Measurements from ENCODE around the gene PRKN. TPM values are rescaled to one million over a fixed set of nuclear protein-coding genes. Genes with fewer than 3 reads are reported as not detected.

Gene PRKN
- total RNA-seq, 6 experiments from 2014 or later, result 0.32 TPM; not detected in 5

DNA sequence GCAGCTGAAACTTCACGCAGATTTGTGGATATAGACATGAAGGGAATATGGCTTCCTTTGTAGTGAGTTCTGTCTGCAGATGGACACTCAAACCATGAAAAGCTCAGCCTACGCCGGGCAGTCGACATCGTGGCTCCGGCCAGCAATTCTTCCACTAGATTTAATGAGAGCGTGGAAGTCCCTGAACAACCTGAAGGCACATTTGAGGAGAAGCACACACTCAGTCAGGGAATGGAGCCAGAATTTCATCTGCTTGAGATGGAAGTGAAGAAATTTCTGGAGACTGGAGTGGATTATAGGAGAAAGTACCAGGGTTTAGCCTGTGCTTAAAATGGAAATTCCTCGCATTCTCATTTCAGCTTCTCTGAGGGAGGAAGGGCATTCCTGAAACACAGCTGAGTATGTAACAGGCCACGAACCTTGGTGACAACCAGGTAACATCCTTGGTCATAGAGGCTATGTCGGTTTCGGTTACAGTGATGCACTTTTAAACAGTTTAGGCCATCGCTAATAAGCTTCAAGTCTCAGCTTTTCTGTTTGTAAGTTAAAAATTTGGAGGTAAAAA is 1373.2 kb downstream of the PRKN start:
- Mint-ChIP-seq H3K4me3 (no peak overlapping the region), H3K27me3 (ENCODE audit: insufficient read depth) (peaks cover 5% of the 10 kb centered on the region), H3K27ac (no peak overlapping the region), H3K9me3 (no peaks in the 10 kb centered on the region), H3K4me1 (ENCODE audit: low read depth) (peaks cover 11% of the 10 kb centered on the region), H3K36me3 (ENCODE audit: low read depth) (no peaks in the 10 kb centered on the region)
- DNase-seq, result no peak
- TF ChIP-seq, protein P1, sequence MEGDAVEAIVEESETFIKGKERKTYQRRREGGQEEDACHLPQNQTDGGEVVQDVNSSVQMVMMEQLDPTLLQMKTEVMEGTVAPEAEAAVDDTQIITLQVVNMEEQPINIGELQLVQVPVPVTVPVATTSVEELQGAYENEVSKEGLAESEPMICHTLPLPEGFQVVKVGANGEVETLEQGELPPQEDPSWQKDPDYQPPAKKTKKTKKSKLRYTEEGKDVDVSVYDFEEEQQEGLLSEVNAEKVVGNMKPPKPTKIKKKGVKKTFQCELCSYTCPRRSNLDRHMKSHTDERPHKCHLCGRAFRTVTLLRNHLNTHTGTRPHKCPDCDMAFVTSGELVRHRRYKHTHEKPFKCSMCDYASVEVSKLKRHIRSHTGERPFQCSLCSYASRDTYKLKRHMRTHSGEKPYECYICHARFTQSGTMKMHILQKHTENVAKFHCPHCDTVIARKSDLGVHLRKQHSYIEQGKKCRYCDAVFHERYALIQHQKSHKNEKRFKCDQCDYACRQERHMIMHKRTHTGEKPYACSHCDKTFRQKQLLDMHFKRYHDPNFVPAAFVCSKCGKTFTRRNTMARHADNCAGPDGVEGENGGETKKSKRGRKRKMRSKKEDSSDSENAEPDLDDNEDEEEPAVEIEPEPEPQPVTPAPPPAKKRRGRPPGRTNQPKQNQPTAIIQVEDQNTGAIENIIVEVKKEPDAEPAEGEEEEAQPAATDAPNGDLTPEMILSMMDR (IDR thresholded peaks at IDR 0.05), result no peak

DNA sequence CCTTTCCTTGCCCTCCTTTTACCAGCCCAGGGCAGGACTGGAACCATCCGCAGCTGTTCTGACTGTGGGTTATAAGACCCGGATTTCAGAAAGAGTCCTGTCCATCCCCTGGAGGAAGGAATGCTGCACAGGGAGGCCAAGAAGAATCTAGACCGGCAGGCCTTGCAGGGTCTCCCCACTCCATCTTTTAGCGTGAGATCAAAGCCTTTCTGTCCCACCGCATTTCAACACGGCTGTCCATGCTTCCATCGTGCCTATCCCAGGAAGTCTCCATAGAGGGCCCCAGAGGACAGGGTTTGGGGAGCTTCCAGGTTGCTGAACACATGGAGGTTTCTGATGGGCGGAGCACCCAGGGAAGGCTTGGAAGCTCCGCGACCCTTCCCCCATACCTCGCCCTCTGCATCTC is 1374.4 kb downstream of the PRKN start:
- TF ChIP-seq, protein P1 (IDR thresholded peaks at IDR 0.05), result peak; percentile 19; the same call in 1 of the 2 replicates
- Mint-ChIP-seq H3K4me1 (ENCODE audit: low read depth) (peaks cover 7% of the 10 kb centered on the region; the same call in 1 of the 2 replicates), H3K9me3 (no peaks in the 10 kb centered on the region), H3K4me3 (no peak overlapping the region), H3K36me3 (ENCODE audit: low read depth) (no peaks in the 10 kb centered on the region), H3K27ac (no peak overlapping the region), H3K27me3 (ENCODE audit: insufficient read depth) (peaks cover 10% of the 10 kb centered on the region)
- DNase-seq, result no peak

DNA sequence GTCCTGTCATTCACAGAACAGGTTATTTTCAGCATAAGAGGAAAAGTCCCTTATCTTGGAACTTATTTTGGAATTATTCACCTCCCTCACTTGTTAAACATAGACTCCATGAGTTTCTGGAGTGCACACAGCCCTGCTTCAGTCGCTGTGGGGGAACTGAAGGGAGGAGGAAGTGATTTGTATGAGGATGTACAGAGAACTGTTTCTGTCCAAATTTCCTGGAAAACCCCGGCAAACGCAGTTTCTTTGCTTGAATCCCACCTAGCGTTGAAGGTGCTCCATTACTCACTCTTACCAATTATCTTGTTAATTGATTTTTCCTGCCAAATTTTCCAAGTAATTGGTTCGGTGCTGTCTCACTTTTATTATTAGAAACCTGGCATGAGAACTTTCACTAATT is 1375.7 kb downstream of the PRKN start:
- no peak overlapping the region for H3K27ac Mint-ChIP-seq
- H3K36me3 Mint-ChIP-seq (ENCODE audit: low read depth), result no peaks in the 10 kb centered on the region
- no peaks in the 10 kb centered on the region for H3K9me3 Mint-ChIP-seq
- DNase-seq, result no peak
- H3K27me3 Mint-ChIP-seq (ENCODE audit: insufficient read depth), result peaks cover 10% of the 10 kb centered on the region
- no peak overlapping the region for H3K4me3 Mint-ChIP-seq
- TF ChIP-seq, protein P1 (IDR thresholded peaks at IDR 0.05), result no peak
- H3K4me1 Mint-ChIP-seq (ENCODE audit: low read depth), result peaks cover 7% of the 10 kb centered on the region; the same call in 1 of the 2 replicates

DNA sequence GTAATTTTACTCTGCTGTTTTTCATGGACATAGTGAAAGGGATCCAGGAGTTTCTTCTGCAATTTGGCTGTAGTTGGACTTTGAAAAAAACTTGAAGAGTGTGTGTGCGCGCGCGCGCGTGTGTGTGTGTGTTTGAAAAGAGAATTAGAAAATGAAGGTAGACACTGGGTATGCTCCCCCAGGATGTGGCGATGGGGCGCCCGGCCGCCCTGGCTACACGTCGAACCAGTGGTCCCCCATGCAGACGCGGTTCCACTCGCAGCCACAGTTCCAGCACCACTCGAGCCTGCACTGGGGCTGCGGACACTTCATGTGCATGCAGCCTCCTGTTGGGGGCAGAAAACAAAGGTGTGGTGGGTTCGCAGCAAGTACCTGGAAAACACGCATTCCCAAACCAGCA is 1377.7 kb downstream of the PRKN start:
- H3K36me3 Mint-ChIP-seq (ENCODE audit: low read depth), result no peaks in the 10 kb centered on the region
- no peak overlapping the region for H3K4me3 Mint-ChIP-seq
- no peaks in the 10 kb centered on the region; the same call in 1 of the 2 replicates for H3K4me1 Mint-ChIP-seq (ENCODE audit: low read depth)
- peaks cover 6% of the 10 kb centered on the region for H3K27me3 Mint-ChIP-seq (ENCODE audit: insufficient read depth)
- no peak for DNase-seq
- no peak overlapping the region for H3K27ac Mint-ChIP-seq
- no peaks in the 10 kb centered on the region for H3K9me3 Mint-ChIP-seq
- TF ChIP-seq, protein P1 (IDR thresholded peaks at IDR 0.05), result no peak

DNA sequence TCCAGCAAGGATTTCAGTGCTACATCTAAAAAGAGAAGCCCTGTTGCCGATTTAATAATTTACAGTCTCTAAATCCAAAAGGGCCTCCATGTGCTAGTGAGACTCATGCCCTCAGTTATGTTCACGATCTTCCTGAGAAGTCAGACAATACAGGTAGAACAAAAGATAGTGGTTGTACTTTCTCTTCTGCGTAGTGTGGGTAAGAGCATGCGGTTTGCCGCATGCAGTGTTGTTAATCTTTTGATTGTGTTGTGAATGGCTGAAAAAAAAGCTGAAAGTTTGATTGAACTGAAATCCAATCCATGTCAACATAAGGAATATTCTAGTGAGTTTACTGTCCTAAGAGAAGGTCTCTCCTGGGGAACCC is 1379.0 kb downstream of the PRKN start:
- Mint-ChIP-seq H3K4me1 (ENCODE audit: low read depth) (no peaks in the 10 kb centered on the region; the same call in 1 of the 2 replicates), H3K4me3 (no peak overlapping the region), H3K9me3 (no peaks in the 10 kb centered on the region), H3K27ac (no peak overlapping the region), H3K27me3 (ENCODE audit: insufficient read depth) (peaks cover 6% of the 10 kb centered on the region), H3K36me3 (ENCODE audit: low read depth) (no peaks in the 10 kb centered on the region)
- DNase-seq, result no peak
- TF ChIP-seq, protein P1 (IDR thresholded peaks at IDR 0.05), result no peak
